Effector memory CD4-positive, alpha-beta T cell (primary cell): Measurements from ENCODE around the gene LDLRAD3.

Experiments
- DNase-seq, 3 donors: peaks; one replicate each; pipeline ENCODE4 v3.0.0-alpha.2; 2020
- H3K27ac ChIP-seq: 2 replicates; pipeline ENCODE4 v1.7.0; 2013; ENCODE audit warnings: mild to moderate bottlenecking, low read length, moderate library complexity; ENCODE audit not compliant: insufficient read depth, poor library complexity, severe bottlenecking
- H3K27me3 ChIP-seq: replicated peaks from 2 replicates; pipeline ENCODE4 v1.7.0; 2013; ENCODE audit warnings: mild to moderate bottlenecking, low read length; ENCODE audit not compliant: insufficient read depth, control insufficient read depth, poor library complexity, severe bottlenecking
- H3K36me3 ChIP-seq: 2 replicates; pipeline ENCODE4 v1.7.0; 2013; ENCODE audit warnings: mild to moderate bottlenecking, low read length, moderate library complexity; ENCODE audit not compliant: control insufficient read depth, insufficient read depth
- H3K4me1 ChIP-seq: 2 replicates; pipeline ENCODE4 v1.7.0; 2013; ENCODE audit warnings: low read length, mild to moderate bottlenecking; ENCODE audit not compliant: control insufficient read depth, insufficient read depth, poor library complexity, severe bottlenecking
- H3K4me3 ChIP-seq: 2 replicates; pipeline ENCODE4 v1.7.0; 2013; ENCODE audit warnings: low read length, low read depth, mild to moderate bottlenecking; ENCODE audit not compliant: insufficient read depth, poor library complexity, severe bottlenecking
- H3K9me3 ChIP-seq: 2 replicates; pipeline ENCODE4 v1.7.0; 2013; ENCODE audit warnings: mild to moderate bottlenecking, low read length, moderate library complexity; ENCODE audit not compliant: control insufficient read depth

The LDLRAD3 gene

GRCh38 chr11:35950082-35950481, 6.2 kb downstream of the LDLRAD3 start:
- no peaks in the 10 kb centered on the region for H3K4me1 ChIP-seq
- no peak overlapping the region for H3K4me3 ChIP-seq
- no peaks in the 10 kb centered on the region for H3K36me3 ChIP-seq
- no peaks in the 10 kb centered on the region for H3K27me3 ChIP-seq
- DNase-seq = no peak
- H3K27ac ChIP-seq = no peak overlapping the region
- no peaks in the 10 kb centered on the region for H3K9me3 ChIP-seq

GRCh38 chr11:35951680-35952079, 7.8 kb downstream of the LDLRAD3 start:
- H3K36me3 ChIP-seq = no peaks in the 10 kb centered on the region
- no peaks in the 10 kb centered on the region for H3K9me3 ChIP-seq
- H3K27ac ChIP-seq = no peak overlapping the region
- no peaks in the 10 kb centered on the region for H3K27me3 ChIP-seq
- no peak overlapping the region for H3K4me3 ChIP-seq
- DNase-seq = no peak
- H3K4me1 ChIP-seq = no peaks in the 10 kb centered on the region

- H3K27ac ChIP-seq = no peak overlapping the region
- H3K36me3 ChIP-seq = no peaks in the 10 kb centered on the region
- H3K4me3 ChIP-seq = no peak overlapping the region
- no peak for DNase-seq
- no peaks in the 10 kb centered on the region for H3K27me3 ChIP-seq
- H3K9me3 ChIP-seq = no peaks in the 10 kb centered on the region
- no peaks in the 10 kb centered on the region for H3K4me1 ChIP-seq
Measured at GRCh38 chr11:35953081-35953760, 9.4 kb downstream of the LDLRAD3 start.

GRCh38 chr11:35954205-35954604, 10.3 kb downstream of the LDLRAD3 start:
- DNase-seq = no peak
- no peaks in the 10 kb centered on the region for H3K4me1 ChIP-seq
- no peak overlapping the region for H3K4me3 ChIP-seq
- no peaks in the 10 kb centered on the region for H3K27me3 ChIP-seq
- H3K9me3 ChIP-seq = no peaks in the 10 kb centered on the region
- no peaks in the 10 kb centered on the region for H3K36me3 ChIP-seq
- no peak overlapping the region for H3K27ac ChIP-seq

- H3K9me3 ChIP-seq = no peaks in the 10 kb centered on the region
- DNase-seq = no peak
- H3K27me3 ChIP-seq = no peaks in the 10 kb centered on the region
Measured at GRCh38 chr11:35955636-35956035, 11.8 kb downstream of the LDLRAD3 start.

GRCh38 chr11:35962369-35963138, 18.7 kb downstream of the LDLRAD3 start:
- no peaks in the 10 kb centered on the region for H3K9me3 ChIP-seq
- H3K27ac ChIP-seq = no peak overlapping the region
- no peak overlapping the region for H3K4me3 ChIP-seq
- no peaks in the 10 kb centered on the region for H3K27me3 ChIP-seq
- no peaks in the 10 kb centered on the region for H3K36me3 ChIP-seq
- no peak for DNase-seq
- H3K4me1 ChIP-seq = no peaks in the 10 kb centered on the region

More at GRCh38 chr11:35955636-35956035, 11.8 kb downstream of the LDLRAD3 start:
- no peak overlapping the region for H3K27ac ChIP-seq
- no peak overlapping the region for H3K4me3 ChIP-seq
- H3K4me1 ChIP-seq = no peaks in the 10 kb centered on the region
- H3K36me3 ChIP-seq = no peaks in the 10 kb centered on the region

- H3K27me3 ChIP-seq = no peaks in the 10 kb centered on the region
- no peaks in the 10 kb centered on the region for H3K4me1 ChIP-seq
- DNase-seq = no peak
- H3K36me3 ChIP-seq = no peaks in the 10 kb centered on the region
- H3K4me3 ChIP-seq = no peak overlapping the region
- no peak overlapping the region for H3K27ac ChIP-seq
- no peaks in the 10 kb centered on the region for H3K9me3 ChIP-seq
Measured at GRCh38 chr11:35963911-35964310, 20.0 kb downstream of the LDLRAD3 start.

- Histone ChIP-seq H3K36me3 (no peaks in the 10 kb centered on the region), H3K9me3 (no peaks in the 10 kb centered on the region), H3K27ac (no peak overlapping the region), H3K27me3 (no peaks in the 10 kb centered on the region), H3K4me3 (no peak overlapping the region), H3K4me1 (no peaks in the 10 kb centered on the region)
- DNase-seq = no peak
Measured at GRCh38 chr11:35964841-35965240, 21.0 kb downstream of the LDLRAD3 start.

- no peak overlapping the region for H3K27ac ChIP-seq
- H3K4me3 ChIP-seq = no peak overlapping the region
- H3K27me3 ChIP-seq = no peaks in the 10 kb centered on the region
- DNase-seq = no peak
- no peaks in the 10 kb centered on the region for H3K9me3 ChIP-seq
- H3K36me3 ChIP-seq = no peaks in the 10 kb centered on the region
- H3K4me1 ChIP-seq = no peaks in the 10 kb centered on the region
Measured at GRCh38 chr11:35967042-35967441, 23.2 kb downstream of the LDLRAD3 start.

- no peak overlapping the region for H3K27ac ChIP-seq
- H3K27me3 ChIP-seq = no peaks in the 10 kb centered on the region
- H3K4me3 ChIP-seq = no peak overlapping the region
- DNase-seq = no peak
- H3K36me3 ChIP-seq = no peaks in the 10 kb centered on the region
- no peaks in the 10 kb centered on the region for H3K4me1 ChIP-seq
- H3K9me3 ChIP-seq = no peaks in the 10 kb centered on the region
Measured at GRCh38 chr11:35968386-35969088, 24.7 kb downstream of the LDLRAD3 start.
